ENCODE data around the gene MEG3. TPM values are rescaled to one million over a fixed set of nuclear protein-coding genes. Genes with fewer than 3 reads are reported as not detected.
A peak's percentile ranks its signal among the peaks of the same experiment; 100 is the strongest.

The MEG3 gene
- total RNA-seq, 1 experiment from 2014 or later: 62.4 TPM

GRCh38 chr14:100828031-100828769 lies 2.3 kb downstream of the MEG3 start:
- DNase-seq (ENCODE audit: low read depth, low spot score): no peak
- peaks cover 4% of the 10 kb centered on the region; the same call in 1 of the 2 replicates for H3K4me1 ChIP-seq (ENCODE audit: control insufficient read depth, insufficient read depth, low read length)
- intact Hi-C loops (cut with micrococcal nuclease; ENCODE audit: unreplicated experiment) (loop anchor here (5.0 kb wide), 1 partner anchor 161 kb away; no protein-coding TSS in a partner anchor), in situ Hi-C loops (cut with HindIII; ENCODE audit: low pct_unique_long_range_greater_than_20kb, low sequenced_read_pairs) (no loop called here)
- ChIA-PET POLR2A (interaction anchor here (0.6 kb wide), 1 partner anchor 321 kb away, joined by 3 read pairs; no protein-coding TSS in a partner anchor), CTCF (interaction anchor here (0.8 kb wide), 1 partner anchor 26 kb away, joined by 5 read pairs; no protein-coding TSS in a partner anchor)
- no peaks in the 10 kb centered on the region for H3K27me3 ChIP-seq (ENCODE audit: control insufficient read depth, insufficient read depth, low read length)
- peak overlapping the region; percentile 55 to 83 for H3K4me3 ChIP-seq (ENCODE audit: low read depth in 2 of 2, low read length in 2 of 2)
- H3K36me3 ChIP-seq (ENCODE audit: control insufficient read depth, insufficient read depth, low read length): no peaks in the 10 kb centered on the region
- no peak overlapping the region; the same call in 1 of the 2 replicates for H3K27ac ChIP-seq (ENCODE audit: low read length)
- no TSS peak for BruUV-seq (replicated peaks)
- no peak for TF ChIP-seq REST (IDR thresholded peaks at IDR 0.05; ENCODE audit: insufficient read depth in 1 of 2, low read depth in 2 of 2, low read length in 1 of 2)
- no peak for TF ChIP-seq TCF7L2 (IDR thresholded peaks at IDR 0.05; ENCODE audit: low read depth, low read length)
- peak; percentile 66; the same call in 1 of the 2 replicates for TF ChIP-seq CTCF (IDR thresholded peaks at IDR 0.05)
- no peak for TF ChIP-seq POLR2AphosphoS5 (IDR thresholded peaks at IDR 0.05; ENCODE audit: low read depth, low read length)
- TF ChIP-seq SIN3A (IDR thresholded peaks at IDR 0.05; ENCODE audit: borderline replicate concordance, insufficient read depth, low read depth, low read length): no peak
- no peaks in the 10 kb centered on the region for H3K9me3 ChIP-seq (ENCODE audit: control insufficient read depth, insufficient read depth, low read depth, low read length)
- ATAC-seq: peak; percentile 88

GRCh38 chr14:100830681-100831080 lies 4.8 kb downstream of the MEG3 start:
- TSS peak; percentile 24 for BruUV-seq (replicated peaks)
- no peaks in the 10 kb centered on the region for H3K36me3 ChIP-seq (ENCODE audit: control insufficient read depth, insufficient read depth, low read length)
- in situ Hi-C loops (cut with HindIII; ENCODE audit: low pct_unique_long_range_greater_than_20kb, low sequenced_read_pairs): no loop called here
- no peak for DNase-seq (ENCODE audit: low read depth, low spot score)
- no peaks in the 10 kb centered on the region for H3K27me3 ChIP-seq (ENCODE audit: control insufficient read depth, insufficient read depth, low read length)
- peaks cover 4% of the 10 kb centered on the region; the same call in 1 of the 2 replicates for H3K4me1 ChIP-seq (ENCODE audit: control insufficient read depth, insufficient read depth, low read length)
- H3K4me3 ChIP-seq (ENCODE audit: low read depth in 2 of 2, low read length in 2 of 2): no peak overlapping the region
- ChIA-PET CTCF (no interaction called here), POLR2A (no interaction called here)
- H3K9me3 ChIP-seq (ENCODE audit: control insufficient read depth, insufficient read depth, low read depth, low read length): no peaks in the 10 kb centered on the region
- no peak for ATAC-seq
- intact Hi-C loops (cut with micrococcal nuclease; ENCODE audit: unreplicated experiment): no loop called here
- no peak overlapping the region for H3K27ac ChIP-seq (ENCODE audit: low read length)
- no peak for TF ChIP-seq SIN3A (IDR thresholded peaks at IDR 0.05; ENCODE audit: borderline replicate concordance, insufficient read depth, low read depth, low read length)

Data from Panc1 (cell line).